Measurements from ENCODE around the gene PARPBP. TPM values are rescaled to one million over a fixed set of nuclear protein-coding genes. Genes with fewer than 3 reads are reported as not detected.
"Not testable (repeated sequence)": the region's sequence is repeated elsewhere in the genome, so short reads cannot be mapped to it uniquely, and the experiment has no call there.

The PARPBP gene
- polyA plus RNA-seq, 1 of the 3 experiments (the other 2 are of a cell fraction): 3.1 TPM

DNA sequence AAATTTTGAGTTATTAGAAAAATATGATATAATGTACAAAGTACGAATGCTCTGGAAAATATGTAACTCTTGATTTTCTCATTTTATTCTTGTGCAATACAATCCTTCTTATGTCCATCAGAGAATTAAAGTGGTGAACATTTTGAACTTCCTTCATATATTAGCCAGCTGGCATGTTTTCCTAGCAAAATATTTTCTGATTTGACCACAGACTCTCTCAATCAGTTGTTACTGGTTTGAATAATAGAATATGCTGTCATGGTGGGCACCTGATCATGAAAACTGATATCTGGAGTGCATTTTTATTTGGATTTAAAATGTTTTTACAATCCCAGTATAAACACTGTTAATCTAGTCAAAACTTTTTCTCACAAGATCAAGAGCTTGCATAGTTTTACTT is 24.2 kb downstream of the PARPBP start:
- Histone ChIP-seq H3K4me1 (ENCODE audit: control insufficient read depth in 1 of 2, insufficient read depth in 2 of 2, low read depth in 1 of 2, low read length in 1 of 2) (no peaks in the 10 kb centered on the region), H3K4me2 (no peak overlapping the region), H3F3A (replicated peaks; ENCODE audit: insufficient read depth) (no peaks in the 10 kb centered on the region), H3K27ac (ENCODE audit: low read depth in 2 of 2, low read length in 1 of 2) (no peak overlapping the region), H3K36me3 (replicated peaks in 1 of 2; ENCODE audit: control insufficient read depth in 1 of 2, insufficient read depth in 2 of 2, low read length in 1 of 2) (no peaks in the 10 kb centered on the region), H3K9me2 (no peaks in the 10 kb centered on the region), H3K9ac (no peak overlapping the region), H3K9me3 (no peaks in the 10 kb centered on the region), H3K79me2 (ENCODE audit: insufficient read depth) (peaks cover 7% of the 10 kb centered on the region; the same call in 1 of the 2 replicates), H4K20me1 (ENCODE audit: insufficient read depth) (no peaks in the 10 kb centered on the region), H3K27me3 (ENCODE audit: insufficient read depth) (no peaks in the 10 kb centered on the region), H3K4me3 (ENCODE audit: low read depth in 2 of 2, low read length in 1 of 2) (no peak overlapping the region), H2AFZ (ENCODE audit: low read depth) (no peak overlapping the region)
- DNase-seq: no peak
- TF ChIP-seq RCOR1 (IDR thresholded peaks at IDR 0.05; ENCODE audit: low read length): no peak
- 83% methylated on average over 1 of the region's 1 CpG for WGBS (ENCODE audit: low lambda C conversion rate)
- CTCF ChIA-PET: no interaction called here
- POLR2A ChIA-PET: no interaction called here

- POLR2A ChIA-PET; H3K27ac ChIP-seq (ENCODE audit: low read depth in 2 of 2, low read length in 1 of 2): not testable (repeated sequence)
These were observed 27.1 kb downstream of the PARPBP start for GRCh38 chr12:102147062-102147587.

DNA sequence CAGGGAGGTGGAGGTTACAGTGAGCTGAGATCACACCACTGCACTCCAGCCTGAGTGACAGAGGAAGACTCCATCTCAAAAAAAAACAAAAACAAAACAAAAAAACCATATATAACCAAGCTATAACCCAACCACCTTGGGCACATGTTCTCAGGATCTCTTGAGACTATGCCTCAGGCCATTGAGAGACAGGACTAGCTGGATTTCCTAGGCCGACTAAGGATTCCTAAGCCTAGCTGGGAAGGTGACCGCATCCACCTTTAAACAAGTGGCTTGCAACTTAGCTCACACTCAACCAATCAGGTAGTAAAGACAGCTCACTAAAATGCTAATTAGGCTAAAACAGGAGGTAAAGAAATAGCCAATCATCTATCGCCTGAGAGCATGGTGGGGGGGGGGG is 35.2 kb downstream of the PARPBP start:
- POLR2A ChIA-PET; H3K27me3 ChIP-seq (ENCODE audit: insufficient read depth): not testable (repeated sequence)
- 100% methylated on average over 3 of the region's 3 CpGs for WGBS (ENCODE audit: low lambda C conversion rate)

More at GRCh38 chr12:102147062-102147587, 27.1 kb downstream of the PARPBP start:
- H4K20me1 ChIP-seq (ENCODE audit: insufficient read depth); H3K9me2 ChIP-seq; H3K79me2 ChIP-seq (ENCODE audit: insufficient read depth); H2AFZ ChIP-seq (ENCODE audit: low read depth); H3K4me2 ChIP-seq; CTCF ChIA-PET; H3K9ac ChIP-seq; H3K36me3 ChIP-seq (replicated peaks in 1 of 2; ENCODE audit: control insufficient read depth in 1 of 2, insufficient read depth in 2 of 2, low read length in 1 of 2); H3K27me3 ChIP-seq (ENCODE audit: insufficient read depth); H3F3A ChIP-seq (replicated peaks; ENCODE audit: insufficient read depth); H3K9me3 ChIP-seq; H3K4me3 ChIP-seq (ENCODE audit: low read depth in 2 of 2, low read length in 1 of 2); H3K4me1 ChIP-seq (ENCODE audit: control insufficient read depth in 1 of 2, insufficient read depth in 2 of 2, low read depth in 1 of 2, low read length in 1 of 2); DNase-seq: not testable (repeated sequence)
- 93% methylated on average over 4 of the region's 4 CpGs for WGBS (ENCODE audit: low lambda C conversion rate)

GRCh38 chr12:102163383-102163782 is 43.4 kb downstream of the PARPBP start:
- Histone ChIP-seq H3F3A (replicated peaks; ENCODE audit: insufficient read depth) (no peaks in the 10 kb centered on the region), H3K4me3 (ENCODE audit: low read depth in 2 of 2, low read length in 1 of 2) (no peak overlapping the region), H2AFZ (ENCODE audit: low read depth) (no peak overlapping the region), H3K4me1 (ENCODE audit: control insufficient read depth in 1 of 2, insufficient read depth in 2 of 2, low read depth in 1 of 2, low read length in 1 of 2) (0 out of 4 replicates have a peak, but pooled peaks cover 0 to 3% of the 10 kb centered on the region in 2 experiments), H3K36me3 (replicated peaks in 1 of 2; ENCODE audit: control insufficient read depth in 1 of 2, insufficient read depth in 2 of 2, low read length in 1 of 2) (peaks cover 3 to 6% of the 10 kb centered on the region in 2 experiments), H4K20me1 (ENCODE audit: insufficient read depth) (no peaks in the 10 kb centered on the region), H3K9me2 (no peaks in the 10 kb centered on the region), H3K4me2 (no peak overlapping the region), H3K9me3 (no peaks in the 10 kb centered on the region), H3K9ac (no peak overlapping the region), H3K27ac (ENCODE audit: low read depth in 2 of 2, low read length in 1 of 2) (no peak overlapping the region), H3K79me2 (ENCODE audit: insufficient read depth) (no peaks in the 10 kb centered on the region), H3K27me3 (ENCODE audit: insufficient read depth) (no peaks in the 10 kb centered on the region)
- CTCF ChIA-PET: no interaction called here
- WGBS (ENCODE audit: low lambda C conversion rate): 92% methylated on average over 1 of the region's 1 CpG
- no peak for DNase-seq
- POLR2A ChIA-PET: no interaction called here
- TF ChIP-seq MXI1 (IDR thresholded peaks at IDR 0.05; ENCODE audit: low read depth, low read length): no peak
- TF ChIP-seq NFIC (IDR thresholded peaks at IDR 0.05; ENCODE audit: borderline replicate concordance): no peak
- no peak for TF ChIP-seq PBX3 (IDR thresholded peaks at IDR 0.05)
- TF ChIP-seq, protein P1, sequence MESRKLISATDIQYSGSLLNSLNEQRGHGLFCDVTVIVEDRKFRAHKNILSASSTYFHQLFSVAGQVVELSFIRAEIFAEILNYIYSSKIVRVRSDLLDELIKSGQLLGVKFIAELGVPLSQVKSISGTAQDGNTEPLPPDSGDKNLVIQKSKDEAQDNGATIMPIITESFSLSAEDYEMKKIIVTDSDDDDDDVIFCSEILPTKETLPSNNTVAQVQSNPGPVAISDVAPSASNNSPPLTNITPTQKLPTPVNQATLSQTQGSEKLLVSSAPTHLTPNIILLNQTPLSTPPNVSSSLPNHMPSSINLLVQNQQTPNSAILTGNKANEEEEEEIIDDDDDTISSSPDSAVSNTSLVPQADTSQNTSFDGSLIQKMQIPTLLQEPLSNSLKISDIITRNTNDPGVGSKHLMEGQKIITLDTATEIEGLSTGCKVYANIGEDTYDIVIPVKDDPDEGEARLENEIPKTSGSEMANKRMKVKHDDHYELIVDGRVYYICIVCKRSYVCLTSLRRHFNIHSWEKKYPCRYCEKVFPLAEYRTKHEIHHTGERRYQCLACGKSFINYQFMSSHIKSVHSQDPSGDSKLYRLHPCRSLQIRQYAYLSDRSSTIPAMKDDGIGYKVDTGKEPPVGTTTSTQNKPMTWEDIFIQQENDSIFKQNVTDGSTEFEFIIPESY (IDR thresholded peaks at IDR 0.05; ENCODE audit: borderline replicate concordance, low read depth): no peak
- TF ChIP-seq JUND (IDR thresholded peaks at IDR 0.05): no peak
- TF ChIP-seq YY1 (IDR thresholded peaks at IDR 0.05; ENCODE audit: low read depth): no peak
- no peak for TF ChIP-seq TCF12 (IDR thresholded peaks at IDR 0.05)
- TF ChIP-seq FOSL2 (IDR thresholded peaks at IDR 0.05; ENCODE audit: borderline replicate concordance, low read depth): no peak
- no peak for TF ChIP-seq NRF1 (IDR thresholded peaks at IDR 0.05; ENCODE audit: low read depth, low read length)
- no peak for TF ChIP-seq MAX (IDR thresholded peaks at IDR 0.05; ENCODE audit: low read depth)
- no peak for TF ChIP-seq RAD21 (IDR thresholded peaks at IDR 0.05; ENCODE audit: low read length)
- TF ChIP-seq SMC3 (IDR thresholded peaks at IDR 0.05; ENCODE audit: low read depth, low read length): no peak
- TF ChIP-seq FOXJ3 (CRISPR knock-in tag; IDR thresholded peaks at IDR 0.05): no peak
- no peak for TF ChIP-seq RCOR1 (IDR thresholded peaks at IDR 0.05; ENCODE audit: low read length)
- TF ChIP-seq EP300 (IDR thresholded peaks at IDR 0.05; ENCODE audit: borderline replicate concordance in 1 of 2, low read depth in 1 of 2, low read length in 1 of 2): no peak

More for the DNA sequence above, 35.2 kb downstream of the PARPBP start:
- H3K4me3 ChIP-seq (ENCODE audit: low read depth in 2 of 2, low read length in 1 of 2); H2AFZ ChIP-seq (ENCODE audit: low read depth); H3K27ac ChIP-seq (ENCODE audit: low read depth in 2 of 2, low read length in 1 of 2); H4K20me1 ChIP-seq (ENCODE audit: insufficient read depth); H3K36me3 ChIP-seq (replicated peaks in 1 of 2; ENCODE audit: control insufficient read depth in 1 of 2, insufficient read depth in 2 of 2, low read length in 1 of 2); H3F3A ChIP-seq (replicated peaks; ENCODE audit: insufficient read depth); H3K4me1 ChIP-seq (ENCODE audit: control insufficient read depth in 1 of 2, insufficient read depth in 2 of 2, low read depth in 1 of 2, low read length in 1 of 2); H3K9ac ChIP-seq; H3K9me2 ChIP-seq; H3K4me2 ChIP-seq; H3K79me2 ChIP-seq (ENCODE audit: insufficient read depth); DNase-seq; H3K9me3 ChIP-seq: not testable (repeated sequence)
- CTCF ChIA-PET: interaction anchor here (1.2 kb wide), 1 partner anchor 60 kb away, joined by 3 read pairs; no protein-coding TSS in a partner anchor

Data from SK-N-SH (cell line).